Measurements from ENCODE around the gene NUAK1. TPM values are rescaled to one million over a fixed set of nuclear protein-coding genes. Genes with fewer than 3 reads are reported as not detected.

The NUAK1 gene
- total RNA-seq, 1 experiment from 2014 or later, result 10.1 TPM

DNA sequence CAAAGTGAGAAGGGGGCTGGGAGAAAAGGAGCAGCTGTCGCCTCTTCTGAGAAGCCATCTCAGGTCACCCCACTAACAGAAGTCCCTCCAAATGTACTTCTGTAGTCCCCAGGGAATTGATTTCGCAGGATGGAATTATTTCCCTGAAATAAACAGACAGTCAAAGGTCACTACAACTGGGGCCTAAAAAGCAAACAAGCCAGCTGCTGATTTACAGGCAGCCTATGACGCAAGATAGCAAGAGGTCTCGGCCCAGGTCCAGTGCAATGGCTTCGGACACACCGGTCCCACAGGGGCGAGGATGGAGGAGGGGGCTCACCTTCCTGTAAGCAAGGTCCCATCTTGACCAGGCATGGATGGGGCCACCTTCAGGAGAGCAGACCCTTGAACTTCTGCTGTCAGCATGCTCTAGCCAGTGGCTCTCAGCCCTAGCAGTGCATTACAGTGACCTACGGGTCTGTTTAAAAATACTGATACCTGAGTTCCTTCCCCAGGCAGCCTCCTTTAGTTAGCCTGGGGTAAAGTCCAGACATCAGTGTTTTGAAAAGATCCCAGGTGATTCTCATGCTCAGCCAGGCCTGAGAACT lies 18.1 kb downstream of the NUAK1 start:
- Histone ChIP-seq H3K4ac (ENCODE audit: low read depth, low read length) (no peak overlapping the region), H3K9me3 (ENCODE audit: control insufficient read depth, low read depth, low read length) (no peaks in the 10 kb centered on the region), H4K5ac (ENCODE audit: insufficient read length, low read depth, low read length) (no peak overlapping the region), H3K4me2 (ENCODE audit: insufficient read depth, insufficient read length, low read length) (no peak overlapping the region), H3K79me1 (ENCODE audit: insufficient read depth, low read depth, low read length, poor library complexity, severe bottlenecking) (peaks cover 2% of the 10 kb centered on the region), H3K4me1 (ENCODE audit: insufficient read depth, low read length) (peaks cover 5% of the 10 kb centered on the region; the same call in 1 of the 2 replicates), H2BK15ac (ENCODE audit: low read depth, low read length) (no peak overlapping the region), H2BK5ac (ENCODE audit: insufficient read length, low read length) (no peak overlapping the region), H2AK5ac (ENCODE audit: insufficient read length, low read length) (no peak overlapping the region), H3K23ac (ENCODE audit: insufficient read length, low read depth, low read length) (no peak overlapping the region), H4K8ac (replicated peaks; ENCODE audit: insufficient read length, low read depth, low read length) (no peak overlapping the region), H3K27ac (ENCODE audit: insufficient read length, low read depth, low read length) (no peak overlapping the region), H3K79me2 (ENCODE audit: insufficient read depth, low read length) (peaks cover 15% of the 10 kb centered on the region; the same call in 1 of the 2 replicates), H3K18ac (ENCODE audit: insufficient read length, low read depth, low read length) (no peak overlapping the region), H2BK12ac (ENCODE audit: insufficient read length, low read depth, low read length) (no peak overlapping the region), H4K91ac (ENCODE audit: insufficient read length, low read depth, low read length) (no peak overlapping the region), H3K14ac (ENCODE audit: insufficient read depth, low read length) (no peak overlapping the region), H3K27me3 (ENCODE audit: insufficient read depth, low read length) (no peaks in the 10 kb centered on the region), H3T11ph (ENCODE audit: low read length) (no peak overlapping the region), H2BK20ac (ENCODE audit: low read depth, low read length, poor library complexity, severe bottlenecking) (no peak overlapping the region), H3K56ac (ENCODE audit: insufficient read length, low read depth, low read length) (no peak overlapping the region), H3K23me2 (ENCODE audit: insufficient read length, low read depth, low read length, poor library complexity, severe bottlenecking) (no peaks in the 10 kb centered on the region), H2AFZ (ENCODE audit: low read length) (no peak overlapping the region), H4K20me1 (ENCODE audit: control insufficient read depth, insufficient read depth, insufficient read length) (no peaks in the 10 kb centered on the region), H2BK120ac (ENCODE audit: low read depth, low read length, poor library complexity, severe bottlenecking) (no peak overlapping the region), H3K9ac (ENCODE audit: extremely low read depth, insufficient read length, low read length) (no peak overlapping the region)
- no peaks in the 10 kb centered on the region for H3K9me3 Mint-ChIP-seq
- H3K27ac Mint-ChIP-seq, result peak overlapping the region in 2 of 3 experiments; percentile 54 to 69; a peak in 2 of 7 replicates
- H3K36me3 Mint-ChIP-seq (ENCODE audit: insufficient read depth in 1 of 3, low read depth in 3 of 3), result no peaks in the 10 kb centered on the region; a peak in 1 of 7 replicates
- peaks cover 33 to 45% of the 10 kb centered on the region in 2 experiments for H3K4me1 Mint-ChIP-seq
- TF ChIP-seq, protein P1, sequence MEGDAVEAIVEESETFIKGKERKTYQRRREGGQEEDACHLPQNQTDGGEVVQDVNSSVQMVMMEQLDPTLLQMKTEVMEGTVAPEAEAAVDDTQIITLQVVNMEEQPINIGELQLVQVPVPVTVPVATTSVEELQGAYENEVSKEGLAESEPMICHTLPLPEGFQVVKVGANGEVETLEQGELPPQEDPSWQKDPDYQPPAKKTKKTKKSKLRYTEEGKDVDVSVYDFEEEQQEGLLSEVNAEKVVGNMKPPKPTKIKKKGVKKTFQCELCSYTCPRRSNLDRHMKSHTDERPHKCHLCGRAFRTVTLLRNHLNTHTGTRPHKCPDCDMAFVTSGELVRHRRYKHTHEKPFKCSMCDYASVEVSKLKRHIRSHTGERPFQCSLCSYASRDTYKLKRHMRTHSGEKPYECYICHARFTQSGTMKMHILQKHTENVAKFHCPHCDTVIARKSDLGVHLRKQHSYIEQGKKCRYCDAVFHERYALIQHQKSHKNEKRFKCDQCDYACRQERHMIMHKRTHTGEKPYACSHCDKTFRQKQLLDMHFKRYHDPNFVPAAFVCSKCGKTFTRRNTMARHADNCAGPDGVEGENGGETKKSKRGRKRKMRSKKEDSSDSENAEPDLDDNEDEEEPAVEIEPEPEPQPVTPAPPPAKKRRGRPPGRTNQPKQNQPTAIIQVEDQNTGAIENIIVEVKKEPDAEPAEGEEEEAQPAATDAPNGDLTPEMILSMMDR (conservative IDR thresholded peaks at IDR 0.05), result no peak
- H3K27me3 Mint-ChIP-seq (ENCODE audit: low read depth), result no peaks in the 10 kb centered on the region
- no CpG with 5 or more reads among the region's 8 CpGs for WGBS (ENCODE audit: extremely low coverage, insufficient read length, low lambda C conversion rate)
- no peak overlapping the region for H3K4me3 Mint-ChIP-seq
- DNase-seq, result no peak

Data from H9 (cell line).